Neural cell (in vitro differentiated cells): ENCODE data around the gene SH3PXD2B. TPM values are rescaled to one million over a fixed set of nuclear protein-coding genes. Genes with fewer than 3 reads are reported as not detected.

Experiments
- H2AFZ ChIP-seq: fragments of 200-600, 300-800 bp; sonication (generic), shearing (Covaris generic); 2 replicates; pipeline ENCODE4 v1.6.0; 2014; ENCODE audit warnings: low read depth, mild to moderate bottlenecking, antibody characterized with exemption, low read length, moderate library complexity
- H3F3A ChIP-seq: fragments of 200-600 bp; shearing (Covaris generic); 2 replicates; pipeline ENCODE4 v1.6.1; 2016; ENCODE audit warnings: mild to moderate bottlenecking, moderate library complexity, mixed read lengths, antibody characterized with exemption, low read length; ENCODE audit not compliant: insufficient read depth, poor library complexity, severe bottlenecking
- H3K27ac ChIP-seq: fragments of 200-600, 300-800 bp; sonication (generic), shearing (Covaris generic); 2 replicates; pipeline ENCODE4 v1.5.1; 2014; ENCODE audit warnings: mild to moderate bottlenecking, low read length, moderate library complexity
- H3K27me3 ChIP-seq: fragments of 300-800, 200-600 bp; sonication (generic), shearing (Covaris generic); 2 replicates; pipeline ENCODE4 v1.6.0; 2014; ENCODE audit warnings: mild to moderate bottlenecking, low read depth, low read length, moderate library complexity; ENCODE audit not compliant: insufficient read depth
- H3K36me3 ChIP-seq: fragments of 300-800, 200-600 bp; sonication (generic), shearing (Covaris generic); 2 replicates; pipeline ENCODE4 v1.5.1; 2014; ENCODE audit warnings: mild to moderate bottlenecking, antibody characterized with exemption, low read length, moderate library complexity; ENCODE audit not compliant: insufficient read depth
- H3K4me2 ChIP-seq: fragments of 300-800, 200-600 bp; sonication (generic), shearing (Covaris generic); 2 replicates; pipeline ENCODE4 v1.6.0; 2014; ENCODE audit warnings: mild to moderate bottlenecking, low read length
- H3K4me3 ChIP-seq: fragments of 300-800, 200-600 bp; sonication (generic), shearing (Covaris generic); 2 replicates; pipeline ENCODE4 v1.5.1; 2014; ENCODE audit warnings: mild to moderate bottlenecking, low read length, moderate library complexity
- H3K79me2 ChIP-seq: fragments of 200-600 bp; shearing (Covaris generic); replicated peaks from 2 replicates; pipeline ENCODE4 v1.6.0; 2014; ENCODE audit warnings: mild to moderate bottlenecking, low read length, moderate library complexity; ENCODE audit not compliant: insufficient read depth
- H3K9ac ChIP-seq: fragments of 300-800, 200-600 bp; sonication (generic), shearing (Covaris generic); 2 replicates; pipeline ENCODE4 v1.6.1; 2016; ENCODE audit warnings: mild to moderate bottlenecking, low read length, mixed read lengths
- H3K9me2 ChIP-seq: fragments of 200-600 bp; shearing (Covaris generic); 2 replicates; pipeline ENCODE4 v1.6.1; 2016; ENCODE audit warnings: mild to moderate bottlenecking, low read length, mixed read lengths; ENCODE audit not compliant: insufficient read depth
- H3K9me3 ChIP-seq: fragments of 200-600, 300-800 bp; sonication (generic), shearing (Covaris generic); 2 replicates; pipeline ENCODE4 v1.6.1; 2016; ENCODE audit warnings: mild to moderate bottlenecking, mixed run types, low read length, moderate library complexity, mixed read lengths
- H4K20me1 ChIP-seq: fragments of 200-600 bp; shearing (Covaris generic); 2 replicates; pipeline ENCODE4 v1.6.1; 2016; ENCODE audit warnings: mild to moderate bottlenecking, mixed run types; ENCODE audit not compliant: insufficient read depth
- CTCF ChIP-seq: fragments of 450-650 bp; IDR thresholded peaks from 2 replicates; pipeline ENCODE4 v1.5.1; 2014; ENCODE audit warnings: antibody characterized with exemption, mild to moderate bottlenecking, moderate library complexity; ENCODE audit not compliant: poor library complexity, severe bottlenecking
- EP300 ChIP-seq: fragments of 450-650 bp; conservative IDR thresholded peaks from 2 replicates; pipeline ENCODE4 v1.6.1; 2014; ENCODE audit warnings: antibody characterized with exemption, mild to moderate bottlenecking, moderate library complexity; ENCODE audit not compliant: poor library complexity, severe bottlenecking
- EZH2 ChIP-seq: fragments of 200-600, 300-800 bp; shearing (Covaris generic), sonication (generic); IDR thresholded peaks from 2 replicates; pipeline ENCODE4 v1.6.1; 2014; ENCODE audit warnings: antibody characterized with exemption, low read length, borderline replicate concordance, mild to moderate bottlenecking; ENCODE audit not compliant: insufficient read depth, poor library complexity, severe bottlenecking
- MXI1 ChIP-seq: fragments of 450-650 bp; conservative IDR thresholded peaks from 2 replicates; pipeline ENCODE4 v1.6.1; 2014; ENCODE audit warnings: antibody characterized with exemption, mild to moderate bottlenecking; ENCODE audit not compliant: poor library complexity, severe bottlenecking
- POLR2AphosphoS5 ChIP-seq: IDR thresholded peaks from 2 replicates; pipeline ENCODE4 v1.6.1; 2012
- RAD21 ChIP-seq: fragments of 450-650 bp; conservative IDR thresholded peaks from 2 replicates; pipeline ENCODE4 v1.6.1; 2014; ENCODE audit warnings: antibody characterized with exemption, mild to moderate bottlenecking, moderate library complexity
- SMC3 ChIP-seq: fragments of 450-650 bp; conservative IDR thresholded peaks from 2 replicates; pipeline ENCODE4 v1.6.1; 2014; ENCODE audit warnings: antibody characterized with exemption, mild to moderate bottlenecking, moderate library complexity; ENCODE audit not compliant: poor library complexity
- TAF1 ChIP-seq: IDR thresholded peaks from 2 replicates; pipeline ENCODE4 v1.6.1; 2012; ENCODE audit warnings: low read depth
- polyA plus RNA-seq: library from polyadenylated mRNA; depleted of rRNA; stranded (reverse); fragments of >200 nt; gene quantifications from 2 replicates; pipeline ENCODE4 v1.2.3, GENCODE V29; 2014
- TF ChIP-seq, protein P1 (sequence below): IDR thresholded peaks from 2 replicates; pipeline ENCODE4 v1.6.1; 2012; ENCODE audit warnings: borderline replicate concordance

Gene SH3PXD2B
- polyA plus RNA-seq, 1 donor from 2014 or later = 11.7 TPM

- Histone ChIP-seq H3K4me3 (no peak overlapping the region), H2AFZ (no peak overlapping the region), H3K36me3 (no peaks in the 10 kb centered on the region), H3K9me3 (no peaks in the 10 kb centered on the region), H3K27me3 (no peaks in the 10 kb centered on the region), H3K9me2 (no peaks in the 10 kb centered on the region), H3K79me2 (no peaks in the 10 kb centered on the region), H3F3A (no peaks in the 10 kb centered on the region), H4K20me1 (no peaks in the 10 kb centered on the region), H3K27ac (no peak overlapping the region), H3K4me2 (no peak overlapping the region), H3K9ac (no peak overlapping the region)
- TF ChIP-seq, protein P1, sequence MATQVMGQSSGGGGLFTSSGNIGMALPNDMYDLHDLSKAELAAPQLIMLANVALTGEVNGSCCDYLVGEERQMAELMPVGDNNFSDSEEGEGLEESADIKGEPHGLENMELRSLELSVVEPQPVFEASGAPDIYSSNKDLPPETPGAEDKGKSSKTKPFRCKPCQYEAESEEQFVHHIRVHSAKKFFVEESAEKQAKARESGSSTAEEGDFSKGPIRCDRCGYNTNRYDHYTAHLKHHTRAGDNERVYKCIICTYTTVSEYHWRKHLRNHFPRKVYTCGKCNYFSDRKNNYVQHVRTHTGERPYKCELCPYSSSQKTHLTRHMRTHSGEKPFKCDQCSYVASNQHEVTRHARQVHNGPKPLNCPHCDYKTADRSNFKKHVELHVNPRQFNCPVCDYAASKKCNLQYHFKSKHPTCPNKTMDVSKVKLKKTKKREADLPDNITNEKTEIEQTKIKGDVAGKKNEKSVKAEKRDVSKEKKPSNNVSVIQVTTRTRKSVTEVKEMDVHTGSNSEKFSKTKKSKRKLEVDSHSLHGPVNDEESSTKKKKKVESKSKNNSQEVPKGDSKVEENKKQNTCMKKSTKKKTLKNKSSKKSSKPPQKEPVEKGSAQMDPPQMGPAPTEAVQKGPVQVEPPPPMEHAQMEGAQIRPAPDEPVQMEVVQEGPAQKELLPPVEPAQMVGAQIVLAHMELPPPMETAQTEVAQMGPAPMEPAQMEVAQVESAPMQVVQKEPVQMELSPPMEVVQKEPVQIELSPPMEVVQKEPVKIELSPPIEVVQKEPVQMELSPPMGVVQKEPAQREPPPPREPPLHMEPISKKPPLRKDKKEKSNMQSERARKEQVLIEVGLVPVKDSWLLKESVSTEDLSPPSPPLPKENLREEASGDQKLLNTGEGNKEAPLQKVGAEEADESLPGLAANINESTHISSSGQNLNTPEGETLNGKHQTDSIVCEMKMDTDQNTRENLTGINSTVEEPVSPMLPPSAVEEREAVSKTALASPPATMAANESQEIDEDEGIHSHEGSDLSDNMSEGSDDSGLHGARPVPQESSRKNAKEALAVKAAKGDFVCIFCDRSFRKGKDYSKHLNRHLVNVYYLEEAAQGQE = no peak
- TF ChIP-seq SMC3 (no peak), MXI1 (no peak), TAF1 (no peak), POLR2AphosphoS5 (no peak), RAD21 (no peak), EP300 (no peak), CTCF (no peak), EZH2 (no peak)
Measured at GRCh38 chr5:172415362-172416275, 38.7 kb downstream of the SH3PXD2B start.

DNA sequence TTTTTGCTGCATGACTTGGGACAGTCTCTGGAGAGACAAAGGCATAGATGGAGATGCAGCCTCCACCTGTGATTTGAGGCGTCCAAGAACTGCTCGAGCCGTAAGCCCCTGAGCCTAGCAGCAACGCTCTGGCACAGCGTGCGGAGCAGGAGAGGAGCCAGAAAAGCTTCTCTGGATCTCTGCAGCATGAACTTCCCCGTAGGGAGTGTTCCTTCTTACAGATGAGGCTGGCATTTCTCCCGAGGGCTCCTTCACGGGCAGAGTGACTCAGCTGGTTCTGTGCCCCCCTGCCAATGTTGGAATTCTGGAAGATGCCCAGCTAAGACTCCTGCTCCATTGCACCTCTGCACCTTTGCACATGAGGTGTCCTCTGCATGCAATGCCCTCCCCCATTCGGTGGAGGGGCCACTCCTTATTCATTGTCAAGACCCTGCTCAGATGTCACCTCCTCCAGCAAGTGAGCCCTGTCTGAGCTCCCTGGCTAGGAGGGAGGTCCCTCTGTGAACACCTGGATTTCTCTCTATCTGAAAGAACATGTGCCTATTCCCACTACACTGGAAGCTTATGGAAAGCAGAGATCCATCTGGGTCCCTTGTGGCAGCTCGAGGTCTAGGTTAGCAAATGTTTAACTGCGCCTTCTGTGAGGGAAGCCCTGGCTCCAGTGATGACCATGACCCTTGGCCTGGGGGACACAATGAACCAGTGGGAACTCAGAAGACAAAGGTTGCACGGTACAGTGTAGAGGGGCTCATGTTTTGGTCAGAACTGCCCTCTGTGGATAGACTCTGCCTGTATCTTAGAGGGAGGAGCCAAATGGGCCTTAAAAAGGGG lies 39.6 kb downstream of the SH3PXD2B start:
- H3K27ac ChIP-seq = no peak overlapping the region
- no peaks in the 10 kb centered on the region for H3K9me3 ChIP-seq
- no peak overlapping the region for H3K4me3 ChIP-seq
- H3K79me2 ChIP-seq = no peaks in the 10 kb centered on the region
- H3K9ac ChIP-seq = no peak overlapping the region
- H3K36me3 ChIP-seq = no peaks in the 10 kb centered on the region
- no peak overlapping the region for H3K4me2 ChIP-seq
- TF ChIP-seq SMC3 (no peak), CTCF (no peak)
- no peaks in the 10 kb centered on the region for H4K20me1 ChIP-seq
- H3K9me2 ChIP-seq = no peaks in the 10 kb centered on the region
- H3K27me3 ChIP-seq = no peaks in the 10 kb centered on the region
- no peak overlapping the region for H2AFZ ChIP-seq
- H3F3A ChIP-seq = no peaks in the 10 kb centered on the region
